ENCODE measurements around the gene MYO5B. TPM values are rescaled to one million over a fixed set of nuclear protein-coding genes. Genes with fewer than 3 reads are reported as not detected.

MYO5B gene
- polyA plus RNA-seq, 1 donor from 2014 or later = 0.42 TPM

GRCh38 chr18:50027996-50028395, 167.0 kb downstream of the MYO5B start:
- no peak overlapping the region for H3K27ac ChIP-seq (ENCODE audit: low read length)
- H3K9me2 ChIP-seq (ENCODE audit: insufficient read depth, low read length) = no peaks in the 10 kb centered on the region
- H3F3A ChIP-seq (ENCODE audit: insufficient read depth, low read length, poor library complexity, severe bottlenecking) = no peaks in the 10 kb centered on the region
- no peaks in the 10 kb centered on the region for H3K36me3 ChIP-seq (ENCODE audit: insufficient read depth, low read length)
- no peak overlapping the region for H2AFZ ChIP-seq (ENCODE audit: low read depth, low read length)
- no peaks in the 10 kb centered on the region for H3K79me2 ChIP-seq (replicated peaks; ENCODE audit: insufficient read depth, low read length)
- TF ChIP-seq EP300 (conservative IDR thresholded peaks at IDR 0.05; ENCODE audit: poor library complexity, severe bottlenecking) (no peak), EZH2 (IDR thresholded peaks at IDR 0.05; ENCODE audit: borderline replicate concordance, insufficient read depth, low read length, poor library complexity, severe bottlenecking) (no peak), RAD21 (conservative IDR thresholded peaks at IDR 0.05) (no peak), TAF1 (IDR thresholded peaks at IDR 0.05; ENCODE audit: low read depth) (no peak), POLR2AphosphoS5 (IDR thresholded peaks at IDR 0.05) (no peak), SMC3 (conservative IDR thresholded peaks at IDR 0.05; ENCODE audit: poor library complexity) (no peak), MXI1 (conservative IDR thresholded peaks at IDR 0.05; ENCODE audit: poor library complexity, severe bottlenecking) (no peak), CTCF (IDR thresholded peaks at IDR 0.05; ENCODE audit: poor library complexity, severe bottlenecking) (no peak)
- TF ChIP-seq, protein P1, sequence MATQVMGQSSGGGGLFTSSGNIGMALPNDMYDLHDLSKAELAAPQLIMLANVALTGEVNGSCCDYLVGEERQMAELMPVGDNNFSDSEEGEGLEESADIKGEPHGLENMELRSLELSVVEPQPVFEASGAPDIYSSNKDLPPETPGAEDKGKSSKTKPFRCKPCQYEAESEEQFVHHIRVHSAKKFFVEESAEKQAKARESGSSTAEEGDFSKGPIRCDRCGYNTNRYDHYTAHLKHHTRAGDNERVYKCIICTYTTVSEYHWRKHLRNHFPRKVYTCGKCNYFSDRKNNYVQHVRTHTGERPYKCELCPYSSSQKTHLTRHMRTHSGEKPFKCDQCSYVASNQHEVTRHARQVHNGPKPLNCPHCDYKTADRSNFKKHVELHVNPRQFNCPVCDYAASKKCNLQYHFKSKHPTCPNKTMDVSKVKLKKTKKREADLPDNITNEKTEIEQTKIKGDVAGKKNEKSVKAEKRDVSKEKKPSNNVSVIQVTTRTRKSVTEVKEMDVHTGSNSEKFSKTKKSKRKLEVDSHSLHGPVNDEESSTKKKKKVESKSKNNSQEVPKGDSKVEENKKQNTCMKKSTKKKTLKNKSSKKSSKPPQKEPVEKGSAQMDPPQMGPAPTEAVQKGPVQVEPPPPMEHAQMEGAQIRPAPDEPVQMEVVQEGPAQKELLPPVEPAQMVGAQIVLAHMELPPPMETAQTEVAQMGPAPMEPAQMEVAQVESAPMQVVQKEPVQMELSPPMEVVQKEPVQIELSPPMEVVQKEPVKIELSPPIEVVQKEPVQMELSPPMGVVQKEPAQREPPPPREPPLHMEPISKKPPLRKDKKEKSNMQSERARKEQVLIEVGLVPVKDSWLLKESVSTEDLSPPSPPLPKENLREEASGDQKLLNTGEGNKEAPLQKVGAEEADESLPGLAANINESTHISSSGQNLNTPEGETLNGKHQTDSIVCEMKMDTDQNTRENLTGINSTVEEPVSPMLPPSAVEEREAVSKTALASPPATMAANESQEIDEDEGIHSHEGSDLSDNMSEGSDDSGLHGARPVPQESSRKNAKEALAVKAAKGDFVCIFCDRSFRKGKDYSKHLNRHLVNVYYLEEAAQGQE (IDR thresholded peaks at IDR 0.05; ENCODE audit: borderline replicate concordance) = no peak
- no peaks in the 10 kb centered on the region for H4K20me1 ChIP-seq (ENCODE audit: insufficient read depth)
- H3K27me3 ChIP-seq (ENCODE audit: insufficient read depth, low read depth, low read length) = no peaks in the 10 kb centered on the region
- no peak overlapping the region for H3K4me2 ChIP-seq (ENCODE audit: low read length)
- H3K4me3 ChIP-seq (ENCODE audit: low read length) = no peak overlapping the region
- H3K9me3 ChIP-seq (ENCODE audit: low read length) = no peaks in the 10 kb centered on the region
- no peak overlapping the region for H3K9ac ChIP-seq (ENCODE audit: low read length)

- TF ChIP-seq POLR2AphosphoS5 (IDR thresholded peaks at IDR 0.05) = no peak
- Histone ChIP-seq H3K9me2 (ENCODE audit: insufficient read depth, low read length) (no peaks in the 10 kb centered on the region), H3K36me3 (ENCODE audit: insufficient read depth, low read length) (no peaks in the 10 kb centered on the region), H3K9ac (ENCODE audit: low read length) (no peak overlapping the region), H3K79me2 (replicated peaks; ENCODE audit: insufficient read depth, low read length) (no peaks in the 10 kb centered on the region), H3F3A (ENCODE audit: insufficient read depth, low read length, poor library complexity, severe bottlenecking) (no peaks in the 10 kb centered on the region), H3K9me3 (ENCODE audit: low read length) (no peaks in the 10 kb centered on the region), H3K4me3 (ENCODE audit: low read length) (no peak overlapping the region), H3K27me3 (ENCODE audit: insufficient read depth, low read depth, low read length) (no peaks in the 10 kb centered on the region), H4K20me1 (ENCODE audit: insufficient read depth) (no peaks in the 10 kb centered on the region), H3K4me2 (ENCODE audit: low read length) (no peak overlapping the region), H2AFZ (ENCODE audit: low read depth, low read length) (no peak overlapping the region), H3K27ac (ENCODE audit: low read length) (no peak overlapping the region)
Measured at GRCh38 chr18:50024466-50024865, 170.5 kb downstream of the MYO5B start.

GRCh38 chr18:50022985-50023384, 172.0 kb downstream of the MYO5B start:
- H3K9me3 ChIP-seq (ENCODE audit: low read length) = no peaks in the 10 kb centered on the region
- no peaks in the 10 kb centered on the region for H4K20me1 ChIP-seq (ENCODE audit: insufficient read depth)
- TF ChIP-seq EZH2 (IDR thresholded peaks at IDR 0.05; ENCODE audit: borderline replicate concordance, insufficient read depth, low read length, poor library complexity, severe bottlenecking) (no peak), CTCF (IDR thresholded peaks at IDR 0.05; ENCODE audit: poor library complexity, severe bottlenecking) (no peak), TAF1 (IDR thresholded peaks at IDR 0.05; ENCODE audit: low read depth) (no peak), EP300 (conservative IDR thresholded peaks at IDR 0.05; ENCODE audit: poor library complexity, severe bottlenecking) (no peak), POLR2AphosphoS5 (IDR thresholded peaks at IDR 0.05) (no peak), MXI1 (conservative IDR thresholded peaks at IDR 0.05; ENCODE audit: poor library complexity, severe bottlenecking) (no peak), SMC3 (conservative IDR thresholded peaks at IDR 0.05; ENCODE audit: poor library complexity) (no peak), RAD21 (conservative IDR thresholded peaks at IDR 0.05) (no peak)
- TF ChIP-seq, protein P1 (IDR thresholded peaks at IDR 0.05; ENCODE audit: borderline replicate concordance) = no peak
- no peak overlapping the region for H3K4me2 ChIP-seq (ENCODE audit: low read length)
- H3K9me2 ChIP-seq (ENCODE audit: insufficient read depth, low read length) = no peaks in the 10 kb centered on the region
- H3K79me2 ChIP-seq (replicated peaks; ENCODE audit: insufficient read depth, low read length) = no peaks in the 10 kb centered on the region
- H3K9ac ChIP-seq (ENCODE audit: low read length) = no peak overlapping the region
- no peaks in the 10 kb centered on the region for H3K36me3 ChIP-seq (ENCODE audit: insufficient read depth, low read length)
- H2AFZ ChIP-seq (ENCODE audit: low read depth, low read length) = no peak overlapping the region
- no peak overlapping the region for H3K4me3 ChIP-seq (ENCODE audit: low read length)
- no peaks in the 10 kb centered on the region for H3F3A ChIP-seq (ENCODE audit: insufficient read depth, low read length, poor library complexity, severe bottlenecking)
- no peak overlapping the region for H3K27ac ChIP-seq (ENCODE audit: low read length)
- H3K27me3 ChIP-seq (ENCODE audit: insufficient read depth, low read depth, low read length) = no peaks in the 10 kb centered on the region
